Measurements from ENCODE around the gene POU2AF2. TPM values are rescaled to one million over a fixed set of nuclear protein-coding genes. Genes with fewer than 3 reads are reported as not detected.
"Not testable (repeated sequence)": the region's sequence is repeated elsewhere in the genome, so short reads cannot be mapped to it uniquely, and the experiment has no call there.

Gene POU2AF2
- total RNA-seq, 1 experiment from 2014 or later, result not detected

- no peaks in the 10 kb centered on the region for H3K4me1 ChIP-seq (ENCODE audit: insufficient read depth, low read length)
- Mint-ChIP-seq H3K4me3 (no peak overlapping the region), H3K27ac (no peak overlapping the region), H3K36me3 (ENCODE audit: insufficient read depth in 1 of 3, low read depth in 3 of 3) (peaks cover 0 to 2% (median 0%) of the 10 kb centered on the region in 3 experiments; a peak in 2 of 7 replicates), H3K4me1 (no peaks in the 10 kb centered on the region), H3K9me3 (peaks cover 4 to 5% of the 10 kb centered on the region in 2 experiments; a peak in 2 of 5 replicates), H3K27me3 (ENCODE audit: low read depth) (peaks cover 2% of the 10 kb centered on the region; the same call in 1 of the 2 replicates)
- no peak overlapping the region for H3K4ac ChIP-seq (ENCODE audit: low read depth, low read length)
- H2AK5ac ChIP-seq (ENCODE audit: insufficient read length, low read length), result no peak overlapping the region
- no peak overlapping the region for H3T11ph ChIP-seq (ENCODE audit: low read length)
- no peaks in the 10 kb centered on the region for H3K79me1 ChIP-seq (ENCODE audit: insufficient read depth, low read depth, low read length, poor library complexity, severe bottlenecking)
- H4K91ac ChIP-seq (ENCODE audit: insufficient read length, low read depth, low read length), result no peak overlapping the region
- no peak overlapping the region for H2BK5ac ChIP-seq (ENCODE audit: insufficient read length, low read length)
- no peaks in the 10 kb centered on the region for H4K20me1 ChIP-seq (ENCODE audit: control insufficient read depth, insufficient read depth, insufficient read length)
- no peak overlapping the region for H3K27ac ChIP-seq (ENCODE audit: insufficient read length, low read depth, low read length)
- H2BK15ac ChIP-seq (ENCODE audit: low read depth, low read length), result no peak overlapping the region
- no peak overlapping the region for H3K9ac ChIP-seq (ENCODE audit: extremely low read depth, insufficient read length, low read length)
- no peak overlapping the region for H3K56ac ChIP-seq (ENCODE audit: insufficient read length, low read depth, low read length)
- H4K8ac ChIP-seq (replicated peaks; ENCODE audit: insufficient read length, low read depth, low read length), result no peak overlapping the region
- H3K79me2 ChIP-seq (ENCODE audit: insufficient read depth, low read length), result no peaks in the 10 kb centered on the region
- no CpG with 5 or more reads among the region's 4 CpGs for WGBS (ENCODE audit: extremely low coverage, insufficient read length, low lambda C conversion rate)
- no peaks in the 10 kb centered on the region for H3K23me2 ChIP-seq (ENCODE audit: insufficient read length, low read depth, low read length, poor library complexity, severe bottlenecking)
- TF ChIP-seq, protein P1, sequence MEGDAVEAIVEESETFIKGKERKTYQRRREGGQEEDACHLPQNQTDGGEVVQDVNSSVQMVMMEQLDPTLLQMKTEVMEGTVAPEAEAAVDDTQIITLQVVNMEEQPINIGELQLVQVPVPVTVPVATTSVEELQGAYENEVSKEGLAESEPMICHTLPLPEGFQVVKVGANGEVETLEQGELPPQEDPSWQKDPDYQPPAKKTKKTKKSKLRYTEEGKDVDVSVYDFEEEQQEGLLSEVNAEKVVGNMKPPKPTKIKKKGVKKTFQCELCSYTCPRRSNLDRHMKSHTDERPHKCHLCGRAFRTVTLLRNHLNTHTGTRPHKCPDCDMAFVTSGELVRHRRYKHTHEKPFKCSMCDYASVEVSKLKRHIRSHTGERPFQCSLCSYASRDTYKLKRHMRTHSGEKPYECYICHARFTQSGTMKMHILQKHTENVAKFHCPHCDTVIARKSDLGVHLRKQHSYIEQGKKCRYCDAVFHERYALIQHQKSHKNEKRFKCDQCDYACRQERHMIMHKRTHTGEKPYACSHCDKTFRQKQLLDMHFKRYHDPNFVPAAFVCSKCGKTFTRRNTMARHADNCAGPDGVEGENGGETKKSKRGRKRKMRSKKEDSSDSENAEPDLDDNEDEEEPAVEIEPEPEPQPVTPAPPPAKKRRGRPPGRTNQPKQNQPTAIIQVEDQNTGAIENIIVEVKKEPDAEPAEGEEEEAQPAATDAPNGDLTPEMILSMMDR (conservative IDR thresholded peaks at IDR 0.05), result no peak
- no peak overlapping the region for H2AFZ ChIP-seq (ENCODE audit: low read length)
- H3K4me2 ChIP-seq (ENCODE audit: insufficient read depth, insufficient read length, low read length), result no peak overlapping the region
- no peak overlapping the region for H3K18ac ChIP-seq (ENCODE audit: insufficient read length, low read depth, low read length)
- H4K5ac ChIP-seq (ENCODE audit: insufficient read length, low read depth, low read length), result no peak overlapping the region
- H3K27me3 ChIP-seq (ENCODE audit: insufficient read depth, low read length), result no peaks in the 10 kb centered on the region
- no peak overlapping the region for H2BK120ac ChIP-seq (ENCODE audit: low read depth, low read length, poor library complexity, severe bottlenecking)
- H3K14ac ChIP-seq (ENCODE audit: insufficient read depth, low read length), result no peak overlapping the region
- no peak for DNase-seq
- H3K9me3 ChIP-seq (ENCODE audit: control insufficient read depth, low read depth, low read length), result no peaks in the 10 kb centered on the region
- no peak overlapping the region for H3K23ac ChIP-seq (ENCODE audit: insufficient read length, low read depth, low read length)
- H2BK20ac ChIP-seq (ENCODE audit: low read depth, low read length, poor library complexity, severe bottlenecking), result no peak overlapping the region
- no peak overlapping the region for H2BK12ac ChIP-seq (ENCODE audit: insufficient read length, low read depth, low read length)
Observed at GRCh38 chr11:111221208-111221607, 24.3 kb upstream of the POU2AF2 start.

DNA sequence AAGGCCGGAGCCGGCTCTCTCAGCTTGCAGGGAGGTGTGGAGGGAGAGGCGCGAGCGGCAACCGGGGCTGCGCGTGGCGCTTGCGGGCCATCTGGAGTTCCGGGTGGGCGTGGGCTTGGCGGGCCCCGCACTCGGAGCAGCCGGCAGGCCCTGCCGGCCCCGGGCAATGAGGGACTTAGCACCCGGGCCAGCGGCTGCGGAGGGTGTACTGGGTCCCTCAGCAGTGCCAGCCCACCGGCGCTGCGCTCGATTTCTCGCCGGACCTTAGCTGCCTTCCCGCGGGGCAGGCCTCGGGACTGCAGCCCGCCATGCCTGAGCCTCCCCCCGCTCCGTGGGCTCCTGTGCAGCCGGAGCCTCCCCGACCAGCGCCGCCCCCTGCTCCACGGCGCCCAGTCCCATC is 23.6 kb upstream of the POU2AF2 start:
- H2BK15ac ChIP-seq (ENCODE audit: low read depth, low read length); H3K27ac ChIP-seq (ENCODE audit: insufficient read length, low read depth, low read length); H4K5ac ChIP-seq (ENCODE audit: insufficient read length, low read depth, low read length); H4K8ac ChIP-seq (replicated peaks; ENCODE audit: insufficient read length, low read depth, low read length); H3K27me3 Mint-ChIP-seq (ENCODE audit: low read depth); H3K56ac ChIP-seq (ENCODE audit: insufficient read length, low read depth, low read length); H3K79me1 ChIP-seq (ENCODE audit: insufficient read depth, low read depth, low read length, poor library complexity, severe bottlenecking); H3K18ac ChIP-seq (ENCODE audit: insufficient read length, low read depth, low read length); H3K4ac ChIP-seq (ENCODE audit: low read depth, low read length); H2AFZ ChIP-seq (ENCODE audit: low read length); H3T11ph ChIP-seq (ENCODE audit: low read length); H2BK120ac ChIP-seq (ENCODE audit: low read depth, low read length, poor library complexity, severe bottlenecking); H4K20me1 ChIP-seq (ENCODE audit: control insufficient read depth, insufficient read depth, insufficient read length); H3K4me3 Mint-ChIP-seq; H3K9me3 ChIP-seq (ENCODE audit: control insufficient read depth, low read depth, low read length); H3K27me3 ChIP-seq (ENCODE audit: insufficient read depth, low read length); H3K23me2 ChIP-seq (ENCODE audit: insufficient read length, low read depth, low read length, poor library complexity, severe bottlenecking); H4K91ac ChIP-seq (ENCODE audit: insufficient read length, low read depth, low read length); H3K9me3 Mint-ChIP-seq; H3K79me2 ChIP-seq (ENCODE audit: insufficient read depth, low read length); H2BK12ac ChIP-seq (ENCODE audit: insufficient read length, low read depth, low read length); H3K23ac ChIP-seq (ENCODE audit: insufficient read length, low read depth, low read length); H2BK5ac ChIP-seq (ENCODE audit: insufficient read length, low read length); H3K4me1 Mint-ChIP-seq; H3K36me3 Mint-ChIP-seq (ENCODE audit: insufficient read depth in 1 of 3, low read depth in 3 of 3); H2BK20ac ChIP-seq (ENCODE audit: low read depth, low read length, poor library complexity, severe bottlenecking); H3K4me1 ChIP-seq (ENCODE audit: insufficient read depth, low read length); DNase-seq; H3K14ac ChIP-seq (ENCODE audit: insufficient read depth, low read length); H2AK5ac ChIP-seq (ENCODE audit: insufficient read length, low read length); H3K27ac Mint-ChIP-seq; H3K4me2 ChIP-seq (ENCODE audit: insufficient read depth, insufficient read length, low read length); H3K9ac ChIP-seq (ENCODE audit: extremely low read depth, insufficient read length, low read length): not testable (repeated sequence)
- no CpG with 5 or more reads among the region's 39 CpGs for WGBS (ENCODE audit: extremely low coverage, insufficient read length, low lambda C conversion rate)

All from H9 (cell line).